ENCODE data around the gene ELOF1. TPM values are rescaled to one million over a fixed set of nuclear protein-coding genes. Genes with fewer than 3 reads are reported as not detected.
A peak's percentile ranks its signal among the peaks of the same experiment; 100 is the strongest.

The ELOF1 gene
- total RNA-seq, 1 donor from 2014 or later = 49.2 TPM

DNA sequence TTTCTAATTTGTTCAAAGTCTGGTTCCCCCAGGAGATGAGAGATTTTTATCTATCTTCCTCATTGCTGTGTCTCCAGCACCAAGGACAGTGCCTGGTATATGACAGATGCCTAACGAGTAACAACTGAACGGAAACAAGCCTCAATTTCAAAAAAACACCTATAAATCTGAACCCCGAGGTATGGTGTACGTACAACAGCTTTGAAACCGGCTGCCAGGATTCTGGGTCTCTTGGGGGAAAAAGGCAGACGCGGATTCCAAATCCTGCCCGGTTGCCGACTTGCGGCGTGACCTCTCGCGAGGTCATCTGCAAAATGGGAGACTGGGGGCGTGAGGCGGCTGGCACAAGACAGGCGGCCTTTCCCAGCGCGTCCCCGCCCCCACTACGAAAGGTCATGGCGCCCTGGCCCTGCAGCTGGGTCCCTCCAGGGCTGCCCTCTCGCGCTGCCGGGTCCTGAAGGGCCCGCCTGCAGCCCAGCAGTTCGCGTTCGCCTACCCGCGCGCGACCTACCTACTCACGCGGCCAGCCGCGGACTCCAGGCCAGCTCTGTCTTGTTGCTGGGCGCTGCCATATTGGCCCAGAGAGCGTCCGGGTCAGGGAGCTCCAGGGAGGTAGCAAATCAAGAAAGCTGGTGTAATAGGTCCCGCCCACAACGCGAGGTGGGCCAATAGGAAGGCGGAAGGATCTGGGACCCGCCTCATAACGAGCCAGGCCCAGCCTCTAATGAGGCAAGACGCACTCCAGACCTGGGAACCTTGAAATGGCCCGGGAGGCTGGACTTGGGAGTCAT, 30.3 kb downstream of the ELOF1 start, which contains the start of gene ECSIT:
Gene ECSIT, minus strand, starts transcription at position 584 of the 791 bp plus-strand sequence. CDS start 9,964 bp downstream, outside the sequence.
- Mint-ChIP-seq H3K4me3 (ENCODE audit: unreplicated experiment) (peak within 1 kb of the TSS; percentile 98), H3K27me3 (ENCODE audit: unreplicated experiment) (no peaks in the 10 kb centered on the region), H3K9me3 (ENCODE audit: unreplicated experiment) (no peaks in the 10 kb centered on the region), H3K27ac (ENCODE audit: unreplicated experiment) (peak within 1 kb of the TSS; percentile 96), H3K4me1 (ENCODE audit: unreplicated experiment) (peaks cover 16% of the 10 kb centered on the region), H3K36me3 (ENCODE audit: unreplicated experiment) (no peaks in the 10 kb centered on the region)
- peak; percentile 97 for DNase-seq (ENCODE audit: extremely low spot score, unreplicated experiment)
- TF ChIP-seq, protein P1, sequence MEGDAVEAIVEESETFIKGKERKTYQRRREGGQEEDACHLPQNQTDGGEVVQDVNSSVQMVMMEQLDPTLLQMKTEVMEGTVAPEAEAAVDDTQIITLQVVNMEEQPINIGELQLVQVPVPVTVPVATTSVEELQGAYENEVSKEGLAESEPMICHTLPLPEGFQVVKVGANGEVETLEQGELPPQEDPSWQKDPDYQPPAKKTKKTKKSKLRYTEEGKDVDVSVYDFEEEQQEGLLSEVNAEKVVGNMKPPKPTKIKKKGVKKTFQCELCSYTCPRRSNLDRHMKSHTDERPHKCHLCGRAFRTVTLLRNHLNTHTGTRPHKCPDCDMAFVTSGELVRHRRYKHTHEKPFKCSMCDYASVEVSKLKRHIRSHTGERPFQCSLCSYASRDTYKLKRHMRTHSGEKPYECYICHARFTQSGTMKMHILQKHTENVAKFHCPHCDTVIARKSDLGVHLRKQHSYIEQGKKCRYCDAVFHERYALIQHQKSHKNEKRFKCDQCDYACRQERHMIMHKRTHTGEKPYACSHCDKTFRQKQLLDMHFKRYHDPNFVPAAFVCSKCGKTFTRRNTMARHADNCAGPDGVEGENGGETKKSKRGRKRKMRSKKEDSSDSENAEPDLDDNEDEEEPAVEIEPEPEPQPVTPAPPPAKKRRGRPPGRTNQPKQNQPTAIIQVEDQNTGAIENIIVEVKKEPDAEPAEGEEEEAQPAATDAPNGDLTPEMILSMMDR (IDR thresholded peaks at IDR 0.05) = no peak

DNA sequence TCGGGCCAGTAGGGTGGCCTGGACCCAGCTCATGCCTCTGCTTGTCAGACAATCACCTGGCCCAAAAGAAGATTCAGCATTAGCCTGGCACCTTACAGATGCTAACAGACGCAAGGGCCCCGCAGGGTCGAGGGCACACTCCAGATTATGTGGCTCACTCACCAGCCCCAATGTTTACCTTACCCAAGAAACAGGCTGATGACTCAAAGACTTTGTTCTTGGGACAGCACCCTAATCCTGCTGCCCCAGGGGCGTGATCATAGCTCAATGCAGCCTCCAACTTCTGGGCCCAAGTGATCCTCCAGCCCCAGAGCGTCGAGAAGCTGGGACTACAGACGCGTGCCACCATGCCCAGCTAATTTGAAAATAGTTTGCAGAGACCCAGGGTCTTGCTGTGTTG, 39.9 kb downstream of the ELOF1 start:
- TF ChIP-seq, protein P1 (IDR thresholded peaks at IDR 0.05) = no peak
- H3K36me3 Mint-ChIP-seq (ENCODE audit: unreplicated experiment) = no peaks in the 10 kb centered on the region
- H3K27me3 Mint-ChIP-seq (ENCODE audit: unreplicated experiment) = no peaks in the 10 kb centered on the region
- H3K4me3 Mint-ChIP-seq (ENCODE audit: unreplicated experiment) = no peak overlapping the region
- no peaks in the 10 kb centered on the region for H3K4me1 Mint-ChIP-seq (ENCODE audit: unreplicated experiment)
- DNase-seq (ENCODE audit: extremely low spot score, unreplicated experiment) = no peak
- no peak overlapping the region for H3K27ac Mint-ChIP-seq (ENCODE audit: unreplicated experiment)
- no peaks in the 10 kb centered on the region for H3K9me3 Mint-ChIP-seq (ENCODE audit: unreplicated experiment)

DNA sequence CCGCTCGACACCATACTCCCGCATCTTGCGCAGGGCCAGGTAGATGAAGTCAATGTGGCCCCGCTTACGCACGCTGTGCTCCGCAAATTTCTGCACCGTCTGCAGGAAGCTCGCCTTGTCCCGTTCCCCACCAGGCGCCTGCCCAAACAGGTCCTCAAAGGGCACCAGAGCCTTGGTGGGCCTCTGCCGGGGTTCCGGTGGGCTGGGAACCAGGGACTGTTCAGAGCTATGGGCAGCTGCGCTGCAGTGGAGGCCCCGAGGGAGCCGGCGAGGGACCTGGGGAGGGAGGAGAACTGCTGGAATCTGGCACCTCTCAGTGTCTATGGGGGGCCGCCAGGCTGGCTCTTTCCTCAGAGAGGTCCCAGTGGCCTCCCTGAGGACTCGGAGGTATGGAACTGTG, 45.1 kb downstream of the ELOF1 start:
- Mint-ChIP-seq H3K4me3 (ENCODE audit: unreplicated experiment) (no peak overlapping the region), H3K27ac (ENCODE audit: unreplicated experiment) (no peak overlapping the region), H3K4me1 (ENCODE audit: unreplicated experiment) (no peaks in the 10 kb centered on the region), H3K36me3 (ENCODE audit: unreplicated experiment) (peaks cover 3% of the 10 kb centered on the region), H3K9me3 (ENCODE audit: unreplicated experiment) (no peaks in the 10 kb centered on the region), H3K27me3 (ENCODE audit: unreplicated experiment) (no peaks in the 10 kb centered on the region)
- TF ChIP-seq, protein P1 (IDR thresholded peaks at IDR 0.05) = no peak
- no peak for DNase-seq (ENCODE audit: extremely low spot score, unreplicated experiment)

DNA sequence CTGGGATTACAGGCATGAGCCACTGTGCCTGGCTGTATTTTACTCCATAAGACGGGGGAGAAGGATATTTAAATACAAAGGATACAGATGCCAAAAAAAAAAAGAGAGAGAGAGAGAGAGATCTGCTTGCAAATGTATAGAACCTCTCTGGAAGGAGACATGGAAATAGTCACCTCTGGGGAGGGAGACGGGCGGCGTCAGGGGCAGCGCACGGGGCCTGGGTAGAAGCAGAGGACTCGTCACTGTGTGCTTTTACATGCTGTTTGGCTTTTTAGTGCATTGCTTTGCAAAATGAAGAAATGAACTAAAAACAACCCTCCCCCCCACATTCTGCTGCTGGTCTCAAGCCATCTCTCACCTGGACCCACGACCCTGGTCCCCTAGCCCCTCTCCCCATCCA, 48.6 kb downstream of the ELOF1 start:
- no peak for DNase-seq (ENCODE audit: extremely low spot score, unreplicated experiment)
- Mint-ChIP-seq H3K4me3 (ENCODE audit: unreplicated experiment) (no peak overlapping the region), H3K4me1 (ENCODE audit: unreplicated experiment) (peaks cover 12% of the 10 kb centered on the region), H3K27me3 (ENCODE audit: unreplicated experiment) (no peaks in the 10 kb centered on the region), H3K36me3 (ENCODE audit: unreplicated experiment) (peaks cover 3% of the 10 kb centered on the region), H3K27ac (ENCODE audit: unreplicated experiment) (no peak overlapping the region), H3K9me3 (ENCODE audit: unreplicated experiment) (no peaks in the 10 kb centered on the region)
- TF ChIP-seq, protein P1 (IDR thresholded peaks at IDR 0.05) = no peak

DNA sequence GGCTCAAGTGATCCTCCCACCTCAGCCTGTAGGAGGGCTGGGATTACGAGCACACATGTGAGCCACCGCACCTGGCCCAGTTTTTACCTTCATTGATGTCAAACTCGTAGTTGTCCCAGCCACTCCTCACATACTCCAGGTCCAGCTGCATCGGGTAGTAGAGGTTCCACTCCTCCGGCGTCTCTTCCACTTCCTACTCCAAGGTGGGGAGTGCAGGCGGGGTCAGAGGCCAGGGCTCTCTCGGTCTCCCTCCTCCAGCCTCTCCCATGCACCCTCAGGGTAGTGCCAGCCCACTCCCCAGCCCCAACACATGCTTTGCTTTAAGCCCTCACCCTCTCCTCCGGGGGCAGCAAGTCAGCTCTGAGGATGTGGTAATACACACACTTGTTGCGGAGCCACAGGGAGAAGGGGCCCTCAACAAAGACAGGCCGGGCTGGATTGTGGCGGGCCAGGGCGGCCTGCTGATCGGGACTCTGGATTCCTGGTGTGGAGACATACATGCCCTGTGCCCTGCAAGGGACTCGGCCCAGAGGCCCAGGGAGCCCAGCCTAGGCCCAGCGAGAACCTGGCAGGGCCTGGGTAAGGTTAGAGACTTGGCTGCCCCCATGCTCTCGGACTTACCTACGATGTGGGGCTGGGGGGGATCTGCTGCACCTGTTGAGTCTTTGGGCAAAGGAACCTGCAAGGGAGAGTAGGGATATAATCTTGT, 51.5 kb downstream of the ELOF1 start:
- Mint-ChIP-seq H3K4me3 (ENCODE audit: unreplicated experiment) (no peak overlapping the region), H3K36me3 (ENCODE audit: unreplicated experiment) (peaks cover 2% of the 10 kb centered on the region), H3K27ac (ENCODE audit: unreplicated experiment) (no peak overlapping the region), H3K4me1 (ENCODE audit: unreplicated experiment) (peaks cover 19% of the 10 kb centered on the region), H3K27me3 (ENCODE audit: unreplicated experiment) (no peaks in the 10 kb centered on the region), H3K9me3 (ENCODE audit: unreplicated experiment) (no peaks in the 10 kb centered on the region)
- DNase-seq (ENCODE audit: extremely low spot score, unreplicated experiment) = no peak
- TF ChIP-seq, protein P1 (IDR thresholded peaks at IDR 0.05) = no peak
